NB4 (cell line): ENCODE measurements around the gene ZNF423.

Experiments used
- MAX ChIP-seq: IDR thresholded peaks from 2 replicates; pipeline ENCODE4 v1.6.1; 2011; ENCODE audit warnings: low read depth, low read length
- POLR2A ChIP-seq: IDR thresholded peaks from 2 replicates; pipeline ENCODE4 v1.6.1; 2011; ENCODE audit warnings: mild to moderate bottlenecking; ENCODE audit not compliant: insufficient read length; ENCODE audit errors: extremely low read depth
- TF ChIP-seq, protein P1 (sequence below): IDR thresholded peaks from one replicate; pipeline ENCODE4 v1.5.1; 2012; ENCODE audit warnings: low read depth, low read length

DNA sequence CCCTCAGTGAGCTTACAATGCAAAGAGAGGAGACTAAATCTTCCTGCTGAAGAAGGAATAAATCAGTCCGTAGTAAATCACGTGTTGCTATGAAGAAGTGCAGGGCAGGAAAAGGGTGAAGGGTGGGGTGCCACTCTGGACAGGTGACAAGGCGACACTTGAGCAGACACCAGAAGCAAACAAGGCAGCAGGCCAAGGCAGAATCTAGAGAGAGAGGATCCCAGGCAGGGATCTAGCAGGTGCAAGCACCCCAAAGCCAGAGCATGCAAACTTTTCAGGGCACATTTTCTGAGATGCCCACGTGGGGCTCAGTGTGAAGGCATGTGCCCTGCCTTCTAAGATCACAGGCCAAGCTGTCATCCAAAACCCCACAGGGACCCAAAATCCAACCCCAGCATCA is 193.3 kb downstream of the ZNF423 start:
- TF ChIP-seq, protein P1, sequence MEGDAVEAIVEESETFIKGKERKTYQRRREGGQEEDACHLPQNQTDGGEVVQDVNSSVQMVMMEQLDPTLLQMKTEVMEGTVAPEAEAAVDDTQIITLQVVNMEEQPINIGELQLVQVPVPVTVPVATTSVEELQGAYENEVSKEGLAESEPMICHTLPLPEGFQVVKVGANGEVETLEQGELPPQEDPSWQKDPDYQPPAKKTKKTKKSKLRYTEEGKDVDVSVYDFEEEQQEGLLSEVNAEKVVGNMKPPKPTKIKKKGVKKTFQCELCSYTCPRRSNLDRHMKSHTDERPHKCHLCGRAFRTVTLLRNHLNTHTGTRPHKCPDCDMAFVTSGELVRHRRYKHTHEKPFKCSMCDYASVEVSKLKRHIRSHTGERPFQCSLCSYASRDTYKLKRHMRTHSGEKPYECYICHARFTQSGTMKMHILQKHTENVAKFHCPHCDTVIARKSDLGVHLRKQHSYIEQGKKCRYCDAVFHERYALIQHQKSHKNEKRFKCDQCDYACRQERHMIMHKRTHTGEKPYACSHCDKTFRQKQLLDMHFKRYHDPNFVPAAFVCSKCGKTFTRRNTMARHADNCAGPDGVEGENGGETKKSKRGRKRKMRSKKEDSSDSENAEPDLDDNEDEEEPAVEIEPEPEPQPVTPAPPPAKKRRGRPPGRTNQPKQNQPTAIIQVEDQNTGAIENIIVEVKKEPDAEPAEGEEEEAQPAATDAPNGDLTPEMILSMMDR = no peak
- TF ChIP-seq POLR2A (no peak), MAX (no peak)
